SH-SY5Y (cell line): Measurements from ENCODE around the gene HCFC1R1.

ENCODE experiments used
- GATA2 ChIP-seq: IDR thresholded peaks from 2 replicates; pipeline ENCODE4 v1.6.1; 2011; ENCODE audit warnings: mild to moderate bottlenecking, low read depth, low read length
- GATA3 ChIP-seq: IDR thresholded peaks from 2 replicates; pipeline ENCODE4 v1.6.1; 2011; ENCODE audit warnings: low read depth, mild to moderate bottlenecking, low read length, moderate library complexity

HCFC1R1 gene

DNA sequence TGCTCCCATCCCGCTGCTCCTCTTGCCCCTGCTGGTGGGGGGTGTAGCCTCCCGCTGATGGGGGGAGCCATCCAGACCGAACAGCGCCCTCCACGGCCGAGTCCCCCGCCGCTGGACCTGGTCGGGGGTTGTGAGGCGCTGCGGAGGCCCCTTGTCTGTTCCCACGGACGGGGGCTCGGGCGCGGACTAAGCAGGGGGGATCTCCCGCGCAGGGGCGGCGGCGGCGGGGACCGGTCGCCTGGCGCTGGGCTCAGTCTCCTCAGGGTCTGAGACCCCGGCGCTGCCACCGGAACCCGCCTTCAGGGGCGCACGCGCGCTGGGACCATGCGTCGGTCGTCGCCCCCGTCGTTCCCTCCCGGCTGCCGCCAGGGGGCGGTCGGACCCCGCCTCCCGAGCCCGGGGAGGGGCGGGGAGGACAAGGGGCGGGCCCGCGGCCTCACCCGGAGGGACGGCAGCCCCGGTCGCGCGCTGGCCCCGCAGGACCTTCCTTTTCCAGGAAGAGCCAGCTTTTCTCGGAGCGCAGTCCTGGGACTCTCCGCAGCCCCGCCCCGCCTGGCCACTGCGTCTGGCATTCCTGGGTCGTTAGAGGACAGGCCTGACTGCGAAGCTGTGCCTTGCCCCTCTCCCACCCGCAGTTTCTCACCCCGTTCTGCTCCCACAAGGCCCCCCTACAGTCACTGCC is 35.4 kb upstream of the HCFC1R1 start:
- TF ChIP-seq GATA2 (no peak), GATA3 (no peak)

DNA sequence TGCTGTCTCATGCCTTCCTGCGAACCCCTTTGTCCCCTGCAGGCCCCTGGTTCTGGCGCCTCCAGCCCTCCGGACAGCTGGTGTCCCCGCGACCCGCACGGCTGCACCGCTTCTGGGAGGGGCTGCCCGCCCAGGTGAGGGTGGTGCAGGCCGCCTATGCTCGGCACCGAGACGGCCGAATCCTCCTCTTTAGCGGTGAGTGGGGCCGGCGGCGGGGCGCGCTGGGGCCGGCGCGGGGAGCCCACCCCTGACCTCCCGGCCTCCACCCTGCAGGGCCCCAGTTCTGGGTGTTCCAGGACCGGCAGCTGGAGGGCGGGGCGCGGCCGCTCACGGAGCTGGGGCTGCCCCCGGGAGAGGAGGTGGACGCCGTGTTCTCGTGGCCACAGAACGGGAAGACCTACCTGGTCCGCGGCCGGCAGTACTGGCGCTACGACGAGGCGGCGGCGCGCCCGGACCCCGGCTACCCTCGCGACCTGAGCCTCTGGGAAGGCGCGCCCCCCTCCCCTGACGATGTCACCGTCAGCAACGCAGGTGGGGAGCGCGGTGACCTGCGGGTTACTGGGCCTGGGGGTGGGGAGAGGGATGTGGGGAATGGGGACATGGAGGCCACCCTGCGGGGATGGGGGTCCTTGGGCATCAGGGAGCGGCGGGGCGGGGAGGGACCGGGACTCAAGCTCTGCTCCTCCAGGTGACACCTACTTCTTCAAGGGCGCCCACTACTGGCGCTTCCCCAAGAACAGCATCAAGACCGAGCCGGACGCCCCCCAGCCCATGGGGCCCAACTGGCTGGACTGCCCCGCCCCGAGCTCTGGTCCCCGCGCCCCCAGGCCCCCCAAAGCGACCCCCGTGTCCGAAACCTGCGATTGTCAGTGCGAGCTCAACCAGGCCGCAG is 34.6 kb upstream of the HCFC1R1 start:
- TF ChIP-seq GATA2: no peak
- TF ChIP-seq GATA3: no peak

GRCh38 chr16:3057181-3058138 is 33.7 kb upstream of the HCFC1R1 start:
- TF ChIP-seq GATA3 (no peak), GATA2 (no peak)

DNA sequence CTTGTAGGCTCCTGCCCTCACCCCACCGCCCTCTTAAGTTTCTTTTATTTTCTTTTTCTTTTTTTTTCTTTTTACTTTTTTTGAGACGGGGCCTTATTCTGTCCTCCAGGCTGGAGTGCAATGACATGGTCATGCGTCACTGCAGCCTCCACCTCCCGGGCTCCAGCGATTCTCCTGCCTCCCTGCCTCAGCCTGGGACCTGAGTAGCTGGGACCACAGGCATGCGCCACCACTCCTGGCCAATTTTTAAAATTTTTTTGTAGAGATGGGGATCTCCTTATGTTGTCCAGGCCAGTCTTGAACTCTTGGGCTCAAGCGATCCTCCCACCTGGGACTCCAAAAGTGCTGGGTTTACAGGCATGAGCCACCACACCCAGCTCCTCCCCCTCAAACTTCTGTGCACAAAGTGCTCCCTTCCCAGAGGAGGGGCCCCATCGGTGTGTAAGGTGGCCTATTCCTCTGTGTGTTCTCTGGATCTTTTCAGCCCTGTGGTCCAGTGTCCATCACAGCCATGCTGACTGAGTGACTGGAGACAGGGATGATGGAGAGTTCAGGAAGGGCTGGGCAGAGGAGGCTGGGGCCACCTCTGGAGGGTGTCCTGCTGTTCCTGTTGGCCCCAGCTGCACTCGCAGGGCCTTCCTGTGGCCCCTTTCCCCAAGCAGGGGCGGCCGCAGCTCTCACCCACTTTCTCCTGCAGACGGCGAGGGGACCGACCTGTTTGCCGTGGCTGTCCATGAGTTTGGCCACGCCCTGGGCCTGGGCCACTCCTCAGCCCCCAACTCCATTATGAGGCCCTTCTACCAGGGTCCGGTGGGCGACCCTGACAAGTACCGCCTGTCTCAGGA is 32.8 kb upstream of the HCFC1R1 start:
- TF ChIP-seq GATA2 (no peak), GATA3 (no peak)

- TF ChIP-seq GATA3 (no peak), GATA2 (no peak)
These were observed 31.4 kb upstream of the HCFC1R1 start for GRCh38 chr16:3054965-3055733.

DNA sequence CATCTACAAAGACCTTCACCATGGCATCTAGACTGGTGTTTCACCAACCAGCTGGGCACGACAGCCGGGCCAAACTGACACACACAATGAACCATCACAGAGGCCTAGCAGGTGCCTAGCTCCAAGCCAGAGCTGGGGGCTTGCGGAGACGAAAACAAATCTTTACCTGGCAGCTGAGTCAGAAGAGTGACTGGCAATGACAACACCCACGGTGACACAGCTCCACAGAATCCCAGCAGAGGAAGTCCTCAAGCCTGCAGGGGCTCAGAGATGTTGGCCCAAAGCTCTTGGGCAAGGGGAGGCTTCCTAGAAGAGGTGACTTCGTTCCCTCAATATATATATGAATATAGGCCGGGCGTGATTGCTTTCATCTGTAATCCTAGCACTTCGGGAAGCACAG is 27.8 kb upstream of the HCFC1R1 start:
- no peak for TF ChIP-seq GATA2
- no peak for TF ChIP-seq GATA3

DNA sequence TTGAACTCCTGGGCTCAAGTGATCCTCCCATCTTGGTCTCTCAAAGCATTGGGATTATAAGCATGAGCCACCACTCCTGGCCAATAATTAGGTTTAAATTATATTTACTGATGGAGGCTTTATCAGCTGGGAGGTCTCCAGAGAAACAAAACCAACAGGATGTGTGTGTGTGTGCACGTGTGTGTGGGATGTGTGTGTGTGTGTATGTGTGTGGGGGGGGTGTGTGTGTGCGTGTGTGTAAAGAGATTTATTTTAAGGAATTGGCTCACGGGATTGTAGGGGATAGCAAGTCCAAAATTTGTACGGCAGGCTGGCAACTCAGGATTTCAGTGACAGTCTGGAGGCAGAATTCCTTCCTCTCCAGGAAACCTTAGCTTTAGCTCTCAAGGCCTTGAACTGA is 27.3 kb upstream of the HCFC1R1 start:
- TF ChIP-seq GATA3 (no peak), GATA2 (no peak)

DNA sequence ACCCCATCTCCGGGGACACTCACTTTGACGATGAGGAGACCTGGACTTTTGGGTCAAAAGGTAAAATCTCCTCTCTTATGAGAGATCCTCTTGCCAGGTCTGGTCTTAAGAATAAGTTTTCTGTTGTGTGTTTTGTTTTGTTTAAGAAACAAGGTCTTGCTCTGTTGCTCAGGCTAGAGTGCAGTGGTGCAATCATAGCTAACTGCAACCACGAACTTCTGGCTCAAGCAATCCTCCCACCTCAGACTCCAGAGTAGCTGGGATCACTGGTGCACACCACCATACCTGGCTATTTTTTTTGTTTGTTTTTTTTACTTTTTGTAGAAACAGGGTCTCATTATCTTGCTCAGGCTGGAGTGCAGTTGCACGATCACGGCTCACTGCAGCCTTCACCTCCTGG is 26.7 kb upstream of the HCFC1R1 start:
- no peak for TF ChIP-seq GATA2
- TF ChIP-seq GATA3: no peak

DNA sequence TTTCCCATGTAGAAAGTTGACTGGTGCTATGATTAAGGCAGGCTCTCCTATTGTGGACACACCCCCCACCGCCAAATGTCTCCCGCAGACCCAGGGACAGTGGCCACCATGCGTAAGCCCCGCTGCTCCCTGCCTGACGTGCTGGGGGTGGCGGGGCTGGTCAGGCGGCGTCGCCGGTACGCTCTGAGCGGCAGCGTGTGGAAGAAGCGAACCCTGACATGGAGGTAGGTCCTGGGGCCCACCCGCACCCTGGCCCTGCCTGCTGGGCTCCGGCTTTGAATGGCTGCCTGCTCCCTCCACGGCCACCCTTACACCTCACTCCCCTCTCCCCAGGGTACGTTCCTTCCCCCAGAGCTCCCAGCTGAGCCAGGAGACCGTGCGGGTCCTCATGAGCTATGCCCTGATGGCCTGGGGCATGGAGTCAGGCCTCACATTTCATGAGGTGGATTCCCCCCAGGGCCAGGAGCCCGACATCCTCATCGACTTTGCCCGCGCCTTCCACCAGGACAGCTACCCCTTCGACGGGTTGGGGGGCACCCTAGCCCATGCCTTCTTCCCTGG is 26.3 kb upstream of the HCFC1R1 start:
- no peak for TF ChIP-seq GATA2
- TF ChIP-seq GATA3: no peak

- no peak for TF ChIP-seq GATA2
- no peak for TF ChIP-seq GATA3
These were observed 23.6 kb upstream of the HCFC1R1 start for GRCh38 chr16:3047387-3047720.

- TF ChIP-seq GATA3: no peak
- TF ChIP-seq GATA2: no peak
These were observed 23.1 kb upstream of the HCFC1R1 start for GRCh38 chr16:3046641-3047386.
